ENCODE data around the gene LSAMP. TPM values are rescaled to one million over a fixed set of nuclear protein-coding genes. Genes with fewer than 3 reads are reported as not detected.

Gene LSAMP
- total and polyA plus RNA-seq, 9 of the 15 experiments (the other 6 are each of a cell fraction or from before 2014, with no cell fraction given), result 0.09 to 0.11 TPM; not detected in 7

GRCh38 chr3:115783938-115784738 lies 661.1 kb downstream of the LSAMP start (continued):
- TF ChIP-seq MGA (IDR thresholded peaks at IDR 0.05) (peak; percentile 88), IFI16 (CRISPR knock-in tag; IDR thresholded peaks at IDR 0.05) (no peak), TSC22D4 (tag; IDR thresholded peaks at IDR 0.05) (no peak), EGR1 (conservative IDR thresholded peaks at IDR 0.05) (peak; percentile 58), ZNF282 (CRISPR knock-in tag; IDR thresholded peaks at IDR 0.05) (no peak), RB1 (IDR thresholded peaks at IDR 0.05; ENCODE audit: low read depth) (peak; percentile 76), NRF1 (conservative IDR thresholded peaks at IDR 0.05 in 1 of 2, IDR thresholded peaks at IDR 0.05 in 1 of 2) (peak; percentile 85 to 88), ZBTB33 (CRISPR knock-in tag; IDR thresholded peaks at IDR 0.05) (no peak), BHLHE40 (IDR thresholded peaks at IDR 0.05; ENCODE audit: low read length) (peak; percentile 51), SMARCC2 (IDR thresholded peaks at IDR 0.05; ENCODE audit: low read depth) (no peak), CSDE1 (IDR thresholded peaks at IDR 0.05) (no peak), PHF20 (IDR thresholded peaks at IDR 0.05; ENCODE audit: partially characterized antibody) (no peak)
